IMR-90 (cell line): ENCODE measurements around the gene ANKRD63. TPM values are rescaled to one million over a fixed set of nuclear protein-coding genes. Genes with fewer than 3 reads are reported as not detected.
A peak's percentile ranks its signal among the peaks of the same experiment; 100 is the strongest.

Experiments
- ATAC-seq: fragments of 200-7000 bp; cut with Tn5 transposase; 2 replicates; pipeline ENCODE4 v1.9.1; 2020; ENCODE audit warnings: low read depth, mild to moderate bottlenecking, moderate library complexity
- BruUV-seq: library from RNA; stranded (reverse); fragments of 400-500 nt; replicated peaks from 2 replicates; lab custom pipeline; 2021; lab: Mats Ljungman, UMichigan
- CTCF ChIA-PET: fragments of 300-600 bp; formaldehyde crosslinking; extraction: SDS; loops from one replicate; lab custom pipeline; 2021; ENCODE audit warnings: antibody characterized with exemption; lab: Yijun Ruan, JAX
- POLR2A ChIA-PET: fragments of 300-600 bp; sonication (Branson Sonifier 250); formaldehyde crosslinking; loops from one replicate; lab custom pipeline; 2022; ENCODE audit warnings: antibody characterized with exemption; ENCODE audit not compliant: unreplicated experiment; lab: Charles Lee
- DNase-seq: peaks from one replicate; pipeline ENCODE4 v3.0.0; 2013
- H2AFZ ChIP-seq: replicated peaks from 2 replicates; pipeline ENCODE3; 2013; ENCODE audit warnings: low read length, mild to moderate bottlenecking; ENCODE audit not compliant: poor library complexity
- H2AK5ac ChIP-seq: 2 replicates; pipeline ENCODE4 v1.6.1; 2013; ENCODE audit warnings: low read depth, low read length, inconsistent platforms
- H2AK9ac ChIP-seq: replicated peaks from 2 replicates; pipeline ENCODE3; 2013; ENCODE audit warnings: mild to moderate bottlenecking, low read depth, low read length, moderate library complexity; ENCODE audit not compliant: poor library complexity
- H2BK120ac ChIP-seq: 2 replicates; pipeline ENCODE4 v1.6.1; 2013; ENCODE audit warnings: low read depth, low read length, inconsistent platforms
- H2BK15ac ChIP-seq: 3 replicates; pipeline ENCODE4 v1.6.1; 2013; ENCODE audit warnings: low read depth, low read length, inconsistent platforms
- H2BK20ac ChIP-seq: 2 replicates; pipeline ENCODE4 v1.6.1; 2013; ENCODE audit warnings: low read depth, mild to moderate bottlenecking, inconsistent platforms, low read length, moderate library complexity
- H2BK5ac ChIP-seq: 2 replicates; pipeline ENCODE4 v1.6.1; 2013; ENCODE audit warnings: mild to moderate bottlenecking, low read depth, low read length, inconsistent platforms; ENCODE audit not compliant: poor library complexity, severe bottlenecking
- H3K14ac ChIP-seq: replicated peaks from 2 replicates; pipeline ENCODE4 v1.6.1; 2013; ENCODE audit warnings: low read depth, low read length, inconsistent platforms
- H3K18ac ChIP-seq: 2 replicates; pipeline ENCODE4 v1.6.1; 2013; ENCODE audit warnings: low read depth, low read length, control low read depth
- H3K23ac ChIP-seq: 2 replicates; pipeline ENCODE4 v1.6.1; 2013; ENCODE audit warnings: low read depth, low read length, inconsistent platforms
- H3K27ac ChIP-seq: 2 replicates; pipeline ENCODE4 v1.5.1; 2013; ENCODE audit warnings: mild to moderate bottlenecking, control low read depth, low read length; ENCODE audit not compliant: insufficient read depth
- H3K27me3 ChIP-seq: 2 replicates; pipeline ENCODE4 v1.6.1; 2013; ENCODE audit warnings: low read length; ENCODE audit not compliant: control insufficient read depth, insufficient read depth
- H3K36me3 ChIP-seq: 2 replicates; pipeline ENCODE4 v1.6.1; 2013; ENCODE audit warnings: low read length, mixed read lengths; ENCODE audit not compliant: control insufficient read depth, insufficient read depth
- H3K4ac ChIP-seq: 2 replicates; pipeline ENCODE4 v1.6.1; 2013; ENCODE audit warnings: low read depth, low read length, inconsistent platforms
- H3K4me1 ChIP-seq: 2 replicates; pipeline ENCODE4 v1.6.1; 2013; ENCODE audit warnings: low read length, mixed read lengths; ENCODE audit not compliant: control insufficient read depth, insufficient read depth
- H3K4me2 ChIP-seq: 2 replicates; pipeline ENCODE4 v1.6.1; 2013; ENCODE audit warnings: low read depth, mild to moderate bottlenecking, control low read depth, low read length, moderate library complexity
- H3K4me3 ChIP-seq: 2 replicates; pipeline ENCODE4 v1.5.1; 2013; ENCODE audit warnings: low read depth, mild to moderate bottlenecking, control low read depth, low read length, moderate library complexity; ENCODE audit not compliant: insufficient read depth
- H3K56ac ChIP-seq: 2 replicates; pipeline ENCODE4 v1.6.1; 2013; ENCODE audit warnings: low read length, inconsistent platforms; ENCODE audit not compliant: insufficient read depth; ENCODE audit errors: extremely low read depth
- H3K79me1 ChIP-seq, 2 experiments: 2 replicates each; pipeline ENCODE4 v1.6.1; 2013; ENCODE audit warnings: low read length in 2 of 2, inconsistent platforms in 1 of 2, low read depth in 1 of 2
- H3K9ac ChIP-seq: 2 replicates; pipeline ENCODE4 v1.6.1; 2013; ENCODE audit warnings: low read depth, low read length, control low read depth
- H3K9me1 ChIP-seq: 2 replicates; pipeline ENCODE4 v1.6.1; 2013; ENCODE audit warnings: low read length, inconsistent platforms; ENCODE audit not compliant: insufficient read depth
- H3K9me3 ChIP-seq: 2 replicates; pipeline ENCODE4 v1.6.1; 2013; ENCODE audit warnings: low read length; ENCODE audit not compliant: control insufficient read depth, insufficient read depth
- H4K20me1 ChIP-seq: 2 replicates; pipeline ENCODE4 v1.6.1; 2013; ENCODE audit warnings: low read length, inconsistent platforms; ENCODE audit not compliant: insufficient read depth
- H4K5ac ChIP-seq: 2 replicates; pipeline ENCODE4 v1.6.1; 2013; ENCODE audit warnings: mild to moderate bottlenecking, low read depth, low read length, control low read depth
- H4K8ac ChIP-seq, 2 experiments: 2 replicates each; pipeline ENCODE4 v1.6.1; 2013; ENCODE audit warnings: low read depth in 2 of 2, low read length in 2 of 2, control low read depth in 1 of 2, inconsistent platforms in 1 of 2
- H4K91ac ChIP-seq: 2 replicates; pipeline ENCODE4 v1.6.1; 2013; ENCODE audit warnings: low read depth, low read length, inconsistent platforms; ENCODE audit not compliant: insufficient read depth
- CTCF ChIP-seq: conservative IDR thresholded peaks from 2 replicates; pipeline ENCODE4 v1.5.1; 2012; ENCODE audit warnings: mild to moderate bottlenecking, low read depth, low read length, improper control_type of control experiment
- ELK1 ChIP-seq: fragments of 150-350 bp; IDR thresholded peaks from 2 replicates; pipeline ENCODE4 v1.6.1; 2016; ENCODE audit warnings: low read depth, mild to moderate bottlenecking, low read length, moderate library complexity, borderline replicate concordance
- FOS ChIP-seq: fragments of 150-350 bp; IDR thresholded peaks from 2 replicates; pipeline ENCODE4 v1.6.1; 2016; ENCODE audit warnings: low read depth, low read length
- MAZ ChIP-seq: IDR thresholded peaks from 2 replicates; pipeline ENCODE4 v1.6.1; 2012; ENCODE audit warnings: low read depth, mild to moderate bottlenecking, low read length, improper control_type of control experiment, moderate library complexity, borderline replicate concordance
- WGBS, 2 experiments: methylation state at CpG; one replicate each; pipeline versions ENCODE4 v1.1.5 to v1.1.7; 2013; ENCODE audit warnings: missing lambda C conversion rate in 2 of 2; ENCODE audit not compliant: insufficient read length in 1 of 2; ENCODE audit errors: extremely low coverage in 2 of 2; 5-methylcytosine and 5-hydroxymethylcytosine counted together
- dilution Hi-C: fragments of 300-500 bp; cut with HindIII; formaldehyde crosslinking; loops from one replicate; pipeline ENCODE4 v1.14.3; 2018; ENCODE audit warnings: low sequenced_read_pairs; ENCODE audit not compliant: unreplicated experiment
- in situ Hi-C: fragments of 300-500 bp; cut with MboI; formaldehyde crosslinking; loops from 3 replicates; pipeline ENCODE4 v1.14.3; 2019; ENCODE audit warnings: low sequenced_read_pairs, inconsistent platforms, mixed read lengths
- intact Hi-C: fragments of 100-400 bp; cut with micrococcal nuclease; formaldehyde crosslinking; loops from 2 replicates; pipeline ENCODE4 v1.10.0; 2022
- polyA plus RNA-seq, 3 experiments: library from polyadenylated mRNA; depleted of rRNA; stranded (reverse); fragments of >200 nt; gene quantifications; 2 replicates each; pipeline ENCODE4 v1.2.3, GENCODE V29; 2012; ENCODE audit warnings: low replicate concordance in 1 of 3
- total RNA-seq: library from RNA; depleted of rRNA; stranded (reverse); fragments of >200 nt; gene quantifications from 2 replicates; pipeline ENCODE4 v1.2.3, GENCODE V29; 2012

ANKRD63 gene
- total and polyA plus RNA-seq, 2 of the 4 experiments (the other 2 are of a cell fraction): not detected

DNA sequence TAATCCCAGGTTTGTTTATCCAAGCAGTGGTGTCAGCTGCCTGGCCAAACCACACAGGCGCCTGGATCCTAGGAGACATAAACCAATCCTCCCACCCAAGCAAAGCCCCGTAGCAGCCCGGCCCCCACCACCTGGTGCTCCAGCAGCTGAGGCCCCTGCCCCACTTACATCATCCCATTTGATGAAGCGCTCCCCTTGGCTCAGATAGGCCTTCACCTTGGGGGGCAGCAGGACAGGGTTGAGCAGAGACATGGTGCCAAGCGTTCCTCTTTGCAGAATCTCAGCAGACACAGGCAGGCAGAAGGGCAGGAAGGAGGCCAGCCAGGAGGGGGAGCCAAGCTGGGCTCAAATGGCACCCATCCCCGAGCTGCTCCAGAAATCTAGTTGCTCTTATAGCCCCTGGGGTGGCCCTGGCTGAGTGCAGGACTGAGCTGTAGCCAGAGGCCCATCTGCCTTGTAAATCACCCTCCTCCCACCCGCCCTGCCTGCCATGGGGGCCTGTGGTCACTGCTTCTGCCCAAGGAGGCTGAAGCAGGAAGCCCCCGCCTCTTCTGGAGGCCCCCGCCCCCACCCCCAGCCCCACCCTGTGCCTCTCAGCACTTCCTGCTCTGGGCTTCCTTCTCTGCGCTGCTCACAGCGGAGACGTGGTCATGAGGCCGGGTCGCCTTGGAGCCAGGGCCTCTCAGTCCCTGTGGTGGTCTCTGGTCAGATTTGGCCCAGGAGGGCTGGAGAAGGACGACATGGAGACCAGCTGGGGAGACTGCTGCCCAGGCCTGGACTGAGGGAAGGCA, 24.8 kb upstream of the ANKRD63 start, which contains the start of gene PLCB2:
Gene PLCB2, minus strand, starts transcription at position 515 of the 791 bp plus-strand sequence. Its CDS starts 263 bp downstream, at position 252.
- H2AK9ac ChIP-seq: no peak within 1 kb of the TSS
- no peaks in the 10 kb centered on the region for H3K79me1 ChIP-seq
- no peak for DNase-seq
- no peak within 1 kb of the TSS for H4K91ac ChIP-seq
- no peak within 1 kb of the TSS for H2BK15ac ChIP-seq
- POLR2A ChIA-PET: no interaction called here
- in situ Hi-C loops: no loop called here
- TF ChIP-seq CTCF (peak; percentile 38), ELK1 (no peak), MAZ (no peak), FOS (no peak)
- H2AFZ ChIP-seq: peak within 1 kb of the TSS; percentile 1
- H3K4ac ChIP-seq: no peak within 1 kb of the TSS
- H3K18ac ChIP-seq: no peak within 1 kb of the TSS
- dilution Hi-C loops: no loop called here
- no peak within 1 kb of the TSS for H2BK20ac ChIP-seq
- 31% methylated on average over 2 of the region's 15 CpGs; no CpG with 5 or more reads in 1 of the 2 experiments for WGBS, 2 experiments
- no peaks in the 10 kb centered on the region for H3K36me3 ChIP-seq
- H4K20me1 ChIP-seq: no peaks in the 10 kb centered on the region
- no peak within 1 kb of the TSS for H3K4me2 ChIP-seq
- no peaks in the 10 kb centered on the region for H3K9me1 ChIP-seq
- ATAC-seq: peak; percentile 61
- no peak within 1 kb of the TSS for H3K27ac ChIP-seq
- no peaks in the 10 kb centered on the region for H3K9me3 ChIP-seq
- no peak within 1 kb of the TSS for H3K56ac ChIP-seq
- CTCF ChIA-PET: interaction anchor here (0.8 to 2.2 kb wide), 4 partner anchors 18 to 262 kb away, joined by 3 to 8 read pairs (median 4); no protein-coding TSS in a partner anchor
- BruUV-seq: no TSS peak
- H4K5ac ChIP-seq: no peak within 1 kb of the TSS
- no peak within 1 kb of the TSS for H3K14ac ChIP-seq
- intact Hi-C loops: no loop called here
- no peak within 1 kb of the TSS for H2AK5ac ChIP-seq
- H3K27me3 ChIP-seq: peaks cover 68% of the 10 kb centered on the region
- H2BK5ac ChIP-seq: no peak within 1 kb of the TSS
- H3K4me1 ChIP-seq: peaks cover 6% of the 10 kb centered on the region
- no peak within 1 kb of the TSS for H2BK120ac ChIP-seq
- H3K23ac ChIP-seq: no peak within 1 kb of the TSS
- no peak within 1 kb of the TSS for H3K9ac ChIP-seq
- no peak within 1 kb of the TSS for H4K8ac ChIP-seq
- H3K4me3 ChIP-seq: no peak within 1 kb of the TSS
